Activated naive CD4-positive, alpha-beta T cell treated with anti-CD3 and anti-CD28 coated beads, Interleukin-2, amount 50 U/mL, for 24 hours (primary cell): ENCODE data around the gene MAP3K9.

Experiments
- H3K27ac Mint-ChIP-seq: one replicate; pipeline ENCODE4 v1.8.0; 2021; ENCODE audit warnings: mild to moderate bottlenecking, mixed read lengths
- H3K27me3 Mint-ChIP-seq: one replicate; pipeline ENCODE4 v1.8.0; 2021; ENCODE audit warnings: mixed read lengths
- H3K36me3 Mint-ChIP-seq: one replicate; pipeline ENCODE4 v1.8.0; 2021; ENCODE audit warnings: mixed read lengths
- H3K4me1 Mint-ChIP-seq: one replicate; pipeline ENCODE4 v1.8.0; 2021; ENCODE audit warnings: mixed read lengths
- H3K4me3 Mint-ChIP-seq: one replicate; pipeline ENCODE4 v1.8.0; 2021; ENCODE audit warnings: mild to moderate bottlenecking, mixed read lengths
- H3K9me3 Mint-ChIP-seq: one replicate; pipeline ENCODE4 v1.8.0; 2021; ENCODE audit warnings: mixed read lengths

MAP3K9 gene

DNA sequence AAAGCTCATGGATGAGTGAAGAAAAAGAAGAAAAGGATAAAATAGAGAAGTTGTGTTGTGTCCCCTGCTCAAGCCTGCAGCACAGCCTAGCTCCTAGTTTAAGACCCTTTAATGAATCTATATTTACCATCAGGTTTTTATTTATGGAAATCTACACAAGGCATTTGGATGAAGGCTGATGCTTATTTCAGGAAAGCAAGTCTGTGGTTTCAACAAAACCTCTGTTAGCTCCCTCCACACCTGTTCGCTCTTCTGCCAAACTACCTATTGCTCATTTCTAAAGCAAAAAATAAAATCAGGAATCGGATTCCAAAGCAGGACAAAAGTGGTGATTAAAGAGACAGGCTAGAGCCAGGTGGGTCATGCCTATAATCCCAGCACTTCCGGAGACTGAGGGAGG lies 18.9 kb upstream of the MAP3K9 start:
- H3K27ac Mint-ChIP-seq = no peak overlapping the region
- no peaks in the 10 kb centered on the region for H3K36me3 Mint-ChIP-seq
- no peak overlapping the region for H3K4me3 Mint-ChIP-seq
- no peaks in the 10 kb centered on the region for H3K9me3 Mint-ChIP-seq
- H3K4me1 Mint-ChIP-seq = peaks cover 4% of the 10 kb centered on the region
- H3K27me3 Mint-ChIP-seq = no peaks in the 10 kb centered on the region

DNA sequence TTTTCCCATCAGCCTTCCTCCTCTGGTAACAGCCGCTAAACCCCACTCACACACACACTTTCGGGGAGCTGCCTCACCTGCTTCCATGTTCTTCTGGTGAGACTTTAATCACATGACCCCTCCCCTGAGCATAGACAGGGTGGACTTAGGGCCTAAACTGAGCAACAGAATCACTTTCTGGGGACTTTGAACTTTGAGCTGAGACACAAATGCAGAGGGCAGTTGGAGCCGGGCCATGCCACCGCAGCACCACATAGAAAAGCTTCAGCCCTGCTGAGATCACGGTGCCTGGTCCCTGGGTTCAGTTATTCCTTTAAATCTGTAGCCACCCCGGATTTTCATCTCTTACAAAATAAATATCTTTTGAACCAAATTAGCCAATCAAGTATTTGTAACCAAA lies 18.4 kb upstream of the MAP3K9 start:
- H3K9me3 Mint-ChIP-seq = no peaks in the 10 kb centered on the region
- peaks cover 4% of the 10 kb centered on the region for H3K4me1 Mint-ChIP-seq
- no peaks in the 10 kb centered on the region for H3K27me3 Mint-ChIP-seq
- no peak overlapping the region for H3K4me3 Mint-ChIP-seq
- no peak overlapping the region for H3K27ac Mint-ChIP-seq
- H3K36me3 Mint-ChIP-seq = no peaks in the 10 kb centered on the region

DNA sequence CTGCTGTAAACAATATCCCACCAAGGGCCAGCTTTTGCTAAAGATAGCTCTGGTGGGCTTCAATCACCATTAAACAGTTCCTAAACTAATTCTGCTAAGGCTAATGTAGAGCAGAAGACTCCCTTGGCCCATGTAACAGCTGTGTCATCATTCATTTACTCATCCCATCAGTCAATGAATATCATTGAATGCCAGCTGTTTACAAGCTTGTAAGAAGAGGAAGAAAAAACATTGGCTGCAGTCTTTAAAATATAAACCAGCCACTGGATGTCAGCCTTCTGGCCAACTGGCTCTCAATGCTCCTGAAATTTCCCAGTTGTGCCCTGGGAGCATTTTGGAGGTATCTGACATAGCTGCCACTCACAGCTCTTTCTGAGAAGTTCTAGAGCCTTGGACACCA lies 18.0 kb upstream of the MAP3K9 start:
- Mint-ChIP-seq H3K36me3 (no peaks in the 10 kb centered on the region), H3K27ac (no peak overlapping the region), H3K27me3 (no peaks in the 10 kb centered on the region), H3K4me1 (peaks cover 4% of the 10 kb centered on the region), H3K4me3 (no peak overlapping the region), H3K9me3 (no peaks in the 10 kb centered on the region)

DNA sequence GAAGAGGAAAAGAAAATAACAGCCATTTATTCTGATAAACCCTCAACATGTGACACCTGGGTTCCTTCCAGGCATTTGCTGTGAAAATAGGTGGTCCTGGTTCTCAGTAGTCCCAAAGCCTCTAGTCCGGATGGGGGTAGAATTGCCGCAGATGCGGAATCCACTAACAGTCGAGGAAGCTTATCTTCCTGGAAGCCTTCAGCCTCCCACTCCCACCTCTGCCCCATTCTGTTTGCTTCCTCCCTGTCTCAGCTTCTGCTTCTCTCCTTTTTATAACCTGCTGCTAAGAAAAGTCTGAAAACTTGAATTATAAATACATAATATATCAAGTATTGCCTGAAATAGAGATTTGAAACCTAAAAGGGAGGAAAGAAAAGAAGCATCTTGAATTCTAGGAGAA lies 14.0 kb upstream of the MAP3K9 start:
- Mint-ChIP-seq H3K27ac (no peak overlapping the region), H3K4me1 (peaks cover 4% of the 10 kb centered on the region), H3K4me3 (peak overlapping the region; percentile 84), H3K36me3 (no peaks in the 10 kb centered on the region), H3K27me3 (no peaks in the 10 kb centered on the region), H3K9me3 (no peaks in the 10 kb centered on the region)

DNA sequence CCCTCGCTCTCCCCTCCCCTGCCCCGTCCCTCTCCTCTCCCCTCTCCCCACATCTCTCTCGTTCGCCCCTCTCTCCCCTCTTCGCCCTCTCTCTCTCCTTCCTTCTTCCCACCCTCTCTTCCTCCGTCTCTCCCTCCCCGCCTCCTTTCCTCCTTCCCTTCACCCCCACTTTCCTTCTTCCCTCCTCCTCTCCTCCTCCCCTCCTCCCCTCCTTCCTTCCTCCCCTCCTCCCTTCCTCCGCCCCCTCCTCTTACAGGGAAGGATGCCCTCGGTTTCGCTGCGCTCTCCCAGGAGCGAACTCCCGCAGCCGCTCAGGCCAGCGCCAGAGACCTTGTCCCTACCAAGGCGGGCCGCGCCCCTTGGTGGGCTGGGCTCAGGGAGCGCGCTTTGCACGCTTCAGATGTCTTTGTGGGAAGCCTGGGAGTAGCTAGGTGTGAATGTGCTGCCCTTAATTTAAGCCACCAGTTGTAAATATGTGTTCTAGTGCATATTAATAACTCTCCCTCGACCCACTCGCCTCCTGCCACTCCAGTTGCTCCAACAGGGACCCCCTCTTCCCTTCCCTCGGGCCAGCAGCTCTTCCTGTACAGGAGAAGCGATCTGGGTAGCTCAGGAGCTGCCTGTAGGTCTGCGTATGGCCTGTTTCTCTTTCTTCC lies 13.3 kb upstream of the MAP3K9 start:
- peak overlapping the region; percentile 84 for H3K4me3 Mint-ChIP-seq
- H3K36me3 Mint-ChIP-seq = no peaks in the 10 kb centered on the region
- no peaks in the 10 kb centered on the region for H3K9me3 Mint-ChIP-seq
- peak overlapping the region; percentile 74 for H3K27ac Mint-ChIP-seq
- peaks cover 9% of the 10 kb centered on the region for H3K4me1 Mint-ChIP-seq
- H3K27me3 Mint-ChIP-seq = no peaks in the 10 kb centered on the region

DNA sequence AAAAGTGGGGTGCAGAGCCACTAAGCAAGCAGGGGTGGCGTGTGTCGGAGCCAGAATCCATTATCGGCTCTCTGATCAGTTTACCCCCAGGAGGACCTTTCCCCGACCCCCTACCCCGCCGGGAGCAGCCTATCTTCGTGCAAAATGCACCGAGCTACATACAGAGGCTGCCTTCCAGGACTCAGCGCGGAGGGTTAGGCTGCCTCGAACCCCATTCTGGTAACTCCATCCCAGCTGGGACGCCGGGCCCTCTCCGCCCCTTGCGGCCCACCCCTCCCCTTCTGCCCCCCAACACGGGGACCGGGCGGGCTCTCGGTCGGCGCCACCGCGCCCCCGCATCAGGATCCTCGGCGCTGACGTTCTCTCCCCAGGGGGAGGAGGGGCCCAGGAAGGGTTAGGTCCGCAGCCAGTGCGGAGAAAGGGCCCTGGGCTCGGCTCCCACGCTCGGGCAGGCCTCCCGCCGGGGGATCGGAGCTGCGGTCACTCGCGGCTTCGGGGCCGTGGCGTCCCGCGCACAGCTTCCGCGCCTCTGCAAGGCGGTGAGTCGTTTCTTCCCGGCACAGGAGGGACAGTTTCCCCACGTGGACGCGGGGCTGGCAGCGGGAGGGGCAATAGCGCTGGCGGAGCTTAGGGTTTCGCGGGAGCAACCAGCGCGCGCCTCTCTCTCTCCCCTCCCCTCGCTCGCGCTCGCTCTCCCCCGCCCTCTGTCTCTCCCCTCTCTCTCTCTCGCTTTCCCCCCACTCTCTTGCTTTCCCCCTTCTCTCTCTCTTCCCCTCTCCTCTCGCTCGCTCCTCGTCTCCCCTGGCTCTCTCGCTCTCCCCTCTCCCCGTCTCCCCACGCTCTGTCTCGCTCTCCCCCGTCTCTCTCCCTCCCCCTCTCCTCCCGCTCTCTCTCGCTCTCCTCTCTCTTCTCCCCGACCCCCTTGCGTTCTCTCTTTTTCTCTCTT lies 12.5 kb upstream of the MAP3K9 start:
- Mint-ChIP-seq H3K9me3 (no peaks in the 10 kb centered on the region), H3K4me3 (peak overlapping the region; percentile 84), H3K36me3 (no peaks in the 10 kb centered on the region), H3K27me3 (no peaks in the 10 kb centered on the region), H3K27ac (no peak overlapping the region), H3K4me1 (peaks cover 9% of the 10 kb centered on the region)

DNA sequence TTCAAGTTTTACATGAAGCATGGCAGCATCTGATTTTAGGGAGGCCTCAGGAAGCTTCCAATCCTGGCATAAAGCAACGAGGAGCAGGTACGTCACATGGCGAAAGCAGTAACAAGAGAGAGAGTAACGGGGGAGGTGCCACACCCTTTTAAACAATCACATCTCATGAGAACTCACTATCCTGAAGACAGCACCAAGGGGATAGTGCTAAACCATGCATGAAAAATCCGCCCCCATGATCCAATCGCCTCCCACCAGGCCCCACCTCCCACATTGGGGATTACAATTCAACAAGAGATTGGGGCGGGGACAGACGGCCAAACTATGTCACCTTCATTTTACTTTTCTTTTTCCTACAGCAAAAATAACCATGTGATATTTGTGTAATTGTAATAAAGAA lies 7.2 kb upstream of the MAP3K9 start:
- Mint-ChIP-seq H3K4me3 (no peak overlapping the region), H3K4me1 (peaks cover 5% of the 10 kb centered on the region), H3K27me3 (no peaks in the 10 kb centered on the region), H3K27ac (no peak overlapping the region), H3K9me3 (no peaks in the 10 kb centered on the region), H3K36me3 (no peaks in the 10 kb centered on the region)

DNA sequence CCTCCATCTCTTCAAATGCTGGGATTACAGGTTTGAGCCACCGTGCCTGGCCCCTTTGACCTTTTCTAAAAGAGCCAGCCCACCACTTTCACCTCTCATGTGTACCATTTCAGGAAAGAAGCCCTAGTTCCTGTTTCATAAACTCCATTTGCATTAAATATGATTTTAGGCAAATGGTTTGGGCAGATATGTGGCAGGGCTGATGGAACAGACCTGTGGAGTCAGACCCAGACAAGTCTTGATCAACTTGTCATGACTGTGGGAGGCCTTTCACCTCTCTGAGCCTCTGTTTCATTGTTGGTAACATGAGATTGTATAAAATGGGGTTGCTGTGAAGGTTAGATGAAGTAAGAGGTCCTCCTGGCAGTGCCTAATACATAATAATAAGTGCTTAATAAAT lies 5.2 kb upstream of the MAP3K9 start:
- no peaks in the 10 kb centered on the region for H3K9me3 Mint-ChIP-seq
- no peaks in the 10 kb centered on the region for H3K36me3 Mint-ChIP-seq
- no peaks in the 10 kb centered on the region for H3K27me3 Mint-ChIP-seq
- no peak overlapping the region for H3K4me3 Mint-ChIP-seq
- H3K27ac Mint-ChIP-seq = no peak overlapping the region
- peaks cover 5% of the 10 kb centered on the region for H3K4me1 Mint-ChIP-seq

DNA sequence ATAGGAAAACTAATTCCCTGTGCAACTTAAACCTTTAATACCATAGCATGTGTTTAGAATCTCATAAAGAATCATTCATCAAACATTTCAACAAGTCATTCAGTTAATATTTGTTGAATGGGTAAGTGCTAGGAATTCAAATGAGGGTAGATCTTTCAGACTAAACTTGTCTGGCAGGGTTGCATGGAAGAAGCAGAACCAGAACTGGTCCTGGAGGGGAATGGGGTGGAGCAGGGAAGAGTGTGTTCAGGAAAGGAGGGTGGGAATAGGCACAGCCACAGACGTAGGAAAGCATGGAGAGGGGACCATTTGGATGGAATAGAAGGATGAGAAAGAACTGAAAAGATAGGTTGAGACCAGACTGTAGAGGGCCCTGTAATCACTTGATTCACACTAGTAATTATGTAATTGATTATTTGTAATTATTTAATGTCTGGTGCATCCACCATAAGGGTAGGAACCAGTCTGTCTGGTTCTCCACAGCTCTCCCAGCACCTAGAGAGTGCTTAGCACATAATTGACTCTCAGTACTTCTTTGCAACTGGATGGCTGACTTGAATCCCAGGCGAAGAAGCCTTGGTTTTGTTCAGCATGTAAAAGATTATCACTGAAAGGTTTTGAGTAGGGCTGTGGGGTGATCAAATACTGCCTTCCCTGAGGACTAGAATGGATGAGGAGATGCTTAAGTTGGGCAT lies 3.0 kb upstream of the MAP3K9 start:
- Mint-ChIP-seq H3K4me1 (peaks cover 5% of the 10 kb centered on the region), H3K36me3 (no peaks in the 10 kb centered on the region), H3K27me3 (no peaks in the 10 kb centered on the region), H3K4me3 (no peak overlapping the region), H3K9me3 (no peaks in the 10 kb centered on the region), H3K27ac (no peak overlapping the region)

DNA sequence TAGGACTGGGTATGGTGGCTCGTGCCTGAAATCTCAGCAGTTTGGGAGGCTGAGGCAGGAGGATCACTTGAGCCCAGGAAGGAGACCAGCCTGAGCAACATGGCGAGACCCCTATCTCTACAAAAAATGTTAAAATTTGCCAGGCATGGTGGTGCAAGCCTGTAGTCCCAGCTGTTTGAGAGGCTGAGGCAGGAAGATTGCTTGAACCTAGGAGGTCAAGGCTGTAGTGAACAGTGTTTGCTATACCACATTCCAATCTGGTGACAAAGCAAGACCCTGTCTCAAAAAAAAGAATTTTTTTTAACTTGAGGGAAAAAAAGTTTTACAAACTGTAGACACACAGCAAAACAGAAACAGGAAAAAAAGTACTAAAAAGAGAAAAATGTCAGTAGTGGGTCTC lies 2.3 kb upstream of the MAP3K9 start:
- Mint-ChIP-seq H3K36me3 (no peaks in the 10 kb centered on the region), H3K27me3 (no peaks in the 10 kb centered on the region), H3K27ac (no peak overlapping the region), H3K4me3 (no peak overlapping the region), H3K4me1 (peaks cover 8% of the 10 kb centered on the region), H3K9me3 (no peaks in the 10 kb centered on the region)

DNA sequence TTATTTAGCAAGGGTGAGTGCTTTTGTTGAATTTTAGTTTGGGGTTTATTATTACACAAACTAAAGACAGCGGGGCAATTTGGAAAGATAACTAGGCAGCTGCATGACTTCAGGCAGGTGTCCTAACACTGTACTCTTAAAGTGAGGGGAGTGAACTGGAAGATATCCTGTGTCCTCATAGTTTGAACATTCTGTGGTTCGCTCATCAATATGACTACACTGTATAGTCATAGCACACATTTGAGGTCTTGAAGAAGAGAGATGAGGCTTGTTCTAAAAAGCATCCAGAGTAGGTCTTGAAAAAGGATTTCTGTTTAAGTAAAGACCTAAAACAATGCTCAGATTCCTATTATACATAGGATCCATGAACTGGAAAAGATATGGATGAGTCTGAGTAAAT lies 1.7 kb upstream of the MAP3K9 start:
- no peaks in the 10 kb centered on the region for H3K9me3 Mint-ChIP-seq
- H3K27me3 Mint-ChIP-seq = no peaks in the 10 kb centered on the region
- H3K4me1 Mint-ChIP-seq = peaks cover 8% of the 10 kb centered on the region
- no peak overlapping the region for H3K4me3 Mint-ChIP-seq
- no peak overlapping the region for H3K27ac Mint-ChIP-seq
- H3K36me3 Mint-ChIP-seq = no peaks in the 10 kb centered on the region

DNA sequence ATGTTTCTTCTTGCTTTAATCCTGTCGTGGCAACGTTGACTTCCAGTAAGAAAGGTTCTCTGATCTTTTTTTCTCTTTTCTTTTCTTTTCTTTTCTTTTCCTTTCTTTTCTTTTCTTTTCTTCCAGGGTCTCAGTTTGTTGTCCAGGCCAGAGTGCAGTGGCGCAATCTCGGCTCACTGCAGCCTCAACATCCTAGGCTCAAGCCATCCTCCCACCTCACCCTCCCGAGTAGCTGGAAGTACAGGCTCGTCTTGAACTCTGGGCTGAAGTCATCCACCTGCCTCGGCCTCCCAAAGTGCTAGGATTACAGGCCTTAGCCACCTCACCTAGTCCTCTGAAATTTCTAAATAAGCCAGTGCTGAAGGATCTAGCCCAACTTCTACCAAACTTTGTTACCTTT lies 1.3 kb upstream of the MAP3K9 start:
- peaks cover 8% of the 10 kb centered on the region for H3K4me1 Mint-ChIP-seq
- H3K9me3 Mint-ChIP-seq = no peaks in the 10 kb centered on the region
- H3K27me3 Mint-ChIP-seq = no peaks in the 10 kb centered on the region
- no peak overlapping the region for H3K27ac Mint-ChIP-seq
- no peaks in the 10 kb centered on the region for H3K36me3 Mint-ChIP-seq
- no peak overlapping the region for H3K4me3 Mint-ChIP-seq

DNA sequence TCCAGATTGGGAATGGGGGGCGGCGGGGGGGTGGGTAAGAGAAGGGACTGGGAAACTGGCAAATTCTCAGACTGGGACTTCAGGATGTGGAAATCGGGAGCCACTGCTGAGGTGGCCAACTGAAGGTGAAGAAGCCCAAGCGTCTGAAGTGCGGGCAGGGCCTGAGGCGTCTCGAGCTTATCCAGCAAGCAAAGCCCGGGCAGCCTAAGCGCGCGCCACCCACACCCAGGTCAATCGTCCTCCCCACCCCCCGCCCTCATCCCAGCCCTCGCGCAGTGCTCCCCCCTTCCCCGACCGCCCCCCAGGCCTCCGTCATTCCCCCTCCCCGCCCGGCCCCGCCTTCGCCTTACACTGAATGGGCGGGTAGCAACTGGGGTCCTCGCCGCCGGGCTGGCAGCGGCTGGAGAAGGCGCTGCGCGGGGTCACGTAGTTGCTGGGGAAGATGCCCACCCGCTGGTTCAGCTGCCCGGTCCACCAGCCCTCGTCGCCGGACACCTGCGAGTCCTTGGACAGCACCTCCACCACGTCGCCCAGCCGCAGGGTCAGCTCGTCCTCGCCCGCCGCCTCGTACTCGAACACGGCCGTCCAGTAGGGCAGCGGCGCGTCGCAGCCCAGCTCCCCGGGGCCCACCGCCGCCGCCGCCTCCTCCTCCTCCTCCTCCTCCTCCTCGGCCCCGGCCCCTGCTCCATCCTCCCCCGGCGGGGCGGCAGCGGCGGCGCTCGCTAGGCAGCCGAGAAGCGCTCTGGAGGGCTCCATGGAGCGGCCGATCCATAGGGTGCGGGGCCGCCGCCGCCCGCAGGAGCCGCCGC lies 693 bp downstream of the MAP3K9 start:
- Mint-ChIP-seq H3K27me3 (no peaks in the 10 kb centered on the region), H3K9me3 (no peaks in the 10 kb centered on the region), H3K36me3 (no peaks in the 10 kb centered on the region), H3K27ac (no peak overlapping the region), H3K4me3 (peak overlapping the region; percentile 79), H3K4me1 (peaks cover 15% of the 10 kb centered on the region)

DNA sequence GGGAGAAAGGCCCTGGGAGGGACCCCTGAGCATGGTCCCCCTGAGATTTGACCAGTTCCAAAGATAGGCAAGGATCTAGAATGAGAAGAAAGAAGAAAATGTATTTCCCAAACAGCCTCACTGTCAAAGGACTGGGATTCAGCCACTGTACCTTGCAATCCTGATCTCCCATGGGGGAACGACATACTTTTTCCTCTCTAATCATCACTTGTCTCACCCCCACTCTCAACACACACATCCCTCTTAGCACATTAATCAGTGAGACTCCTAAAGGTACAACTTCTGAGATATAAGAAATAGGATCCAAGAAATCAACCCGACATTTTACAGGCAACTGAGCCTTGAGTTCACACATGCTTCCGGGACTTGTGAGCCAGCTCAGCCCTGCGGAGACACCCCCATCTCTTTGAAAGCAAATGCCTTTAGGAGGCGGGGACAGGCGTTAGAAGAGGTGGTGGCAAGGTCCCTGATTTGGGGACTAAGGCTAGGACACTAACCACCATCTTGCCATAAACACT lies 1.4 kb downstream of the MAP3K9 start:
- Mint-ChIP-seq H3K9me3 (no peaks in the 10 kb centered on the region), H3K4me1 (peaks cover 18% of the 10 kb centered on the region), H3K27me3 (no peaks in the 10 kb centered on the region), H3K36me3 (no peaks in the 10 kb centered on the region), H3K27ac (peak overlapping the region; percentile 24), H3K4me3 (peak overlapping the region; percentile 79)

DNA sequence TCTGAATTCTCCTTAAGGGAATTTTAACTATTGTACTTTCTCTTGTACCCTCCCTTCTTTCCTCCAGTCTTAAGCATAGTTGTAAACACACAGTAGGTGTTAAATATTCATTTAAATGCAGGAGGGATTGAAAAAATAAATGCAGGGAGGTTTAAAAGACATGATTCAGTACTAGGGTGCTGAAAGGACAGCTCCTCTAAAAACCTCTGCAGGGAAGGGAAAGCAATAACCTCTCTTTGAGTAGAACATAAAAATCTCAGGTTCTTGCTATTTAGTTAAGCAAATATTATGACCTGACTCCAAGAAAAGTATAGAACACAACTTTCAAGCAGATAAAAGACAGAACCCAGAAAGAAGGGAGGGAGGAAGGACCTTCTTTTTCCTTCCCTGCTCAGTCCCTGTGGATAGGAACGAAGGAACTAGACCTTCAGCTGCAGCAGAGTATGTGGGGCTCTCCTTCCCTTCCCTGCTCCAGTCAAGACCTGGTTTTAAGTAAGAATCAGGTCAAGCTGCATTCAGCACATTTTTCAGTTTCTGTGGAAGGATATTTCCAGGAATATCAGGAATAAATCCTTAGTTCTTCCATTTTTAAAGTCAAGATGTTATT lies 4.7 kb downstream of the MAP3K9 start:
- no peak overlapping the region for H3K4me3 Mint-ChIP-seq
- H3K27ac Mint-ChIP-seq = no peak overlapping the region
- H3K4me1 Mint-ChIP-seq = peaks cover 18% of the 10 kb centered on the region
- no peaks in the 10 kb centered on the region for H3K27me3 Mint-ChIP-seq
- H3K9me3 Mint-ChIP-seq = no peaks in the 10 kb centered on the region
- H3K36me3 Mint-ChIP-seq = peaks cover 6% of the 10 kb centered on the region
